HG03175 (cell line): ENCODE data around the gene TSC22D1.
"Not testable (repeated sequence)": the region's sequence is repeated elsewhere in the genome, so short reads cannot be mapped to it uniquely, and the experiment has no call there.

Experiments used
- ATAC-seq: cut with Tn5 transposase; IDR thresholded peaks from one replicate; pipeline ENCODE4 v1.9.1; 2021; ENCODE audit warnings: mild to moderate bottlenecking, moderate library complexity; ENCODE audit not compliant: unreplicated experiment

The TSC22D1 gene

GRCh38 chr13:44575741-44576350 is at the start of gene TSC22D1:
Gene TSC22D1 (minus strand): TSS chr13:44576330. CDS start chr13:44576074, 256 bp downstream.
- ATAC-seq, result no peak

- no peak for ATAC-seq
Measured at GRCh38 chr13:44622708-44623107, 46.6 kb upstream of the TSC22D1 start.

GRCh38 chr13:44622261-44622660 is 46.1 kb upstream of the TSC22D1 start:
- no peak for ATAC-seq

- no peak for ATAC-seq
Measured at GRCh38 chr13:44620057-44620456, 43.9 kb upstream of the TSC22D1 start.

DNA sequence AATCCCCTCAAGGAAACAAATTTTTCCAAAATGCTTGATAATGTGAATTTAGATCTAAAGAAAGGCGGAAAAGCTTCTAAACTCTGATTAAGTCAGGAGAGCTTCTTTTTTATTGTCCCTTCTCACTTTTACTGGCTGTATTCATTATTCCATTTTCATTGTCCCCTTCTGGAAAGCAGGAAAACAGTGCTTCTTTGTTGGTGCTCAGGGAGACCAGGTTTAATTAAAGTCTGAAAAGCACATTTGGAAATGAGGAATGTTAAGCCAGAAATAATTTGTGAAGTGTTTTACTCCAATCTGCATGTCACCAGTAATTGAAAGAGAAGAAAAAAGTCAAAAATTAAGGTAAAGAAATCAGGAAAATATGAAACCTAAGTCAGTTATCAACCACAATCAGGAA is 43.5 kb upstream of the TSC22D1 start:
- ATAC-seq, result no peak

DNA sequence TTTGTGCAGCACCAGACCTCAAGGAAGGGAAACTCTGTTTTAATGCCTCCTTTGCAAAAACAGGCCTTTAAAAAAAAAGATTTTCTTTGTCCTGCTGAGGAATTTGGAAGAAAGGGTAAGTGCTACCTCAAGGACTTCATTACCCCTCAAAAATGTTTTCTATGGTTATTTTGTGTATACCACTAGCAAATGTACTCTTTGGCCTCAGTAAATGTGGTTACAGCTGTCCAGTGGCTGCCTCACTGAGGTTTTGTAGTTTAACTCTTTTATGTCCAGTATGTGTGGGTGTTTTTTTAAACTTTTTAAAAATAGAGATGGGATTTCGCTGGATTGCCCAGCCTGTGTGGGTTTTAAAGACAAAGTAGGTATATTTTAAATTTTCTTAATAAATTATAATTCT is 42.2 kb upstream of the TSC22D1 start:
- ATAC-seq, result no peak

- ATAC-seq, result no peak
Measured at GRCh38 chr13:44617648-44618047, 41.5 kb upstream of the TSC22D1 start.

DNA sequence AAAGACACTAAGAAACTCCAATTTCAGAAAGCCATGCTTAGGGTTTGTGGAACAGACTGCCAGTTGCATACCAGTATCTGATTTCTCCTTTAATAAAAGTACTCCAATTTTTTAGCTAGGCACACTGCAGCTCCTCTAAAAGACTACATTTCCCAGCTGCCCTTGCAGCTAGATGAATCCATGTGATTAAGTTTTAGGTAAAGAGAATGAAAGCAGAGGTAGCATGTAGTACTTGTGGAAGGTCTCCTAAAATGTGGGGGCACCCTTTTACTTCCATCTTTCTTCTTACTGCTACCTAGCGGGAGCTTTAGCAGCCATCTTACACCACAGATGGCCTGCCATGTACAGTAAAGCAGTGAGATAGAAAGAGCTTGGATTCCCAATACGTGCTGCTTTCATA is 33.0 kb upstream of the TSC22D1 start:
- ATAC-seq, result no peak

GRCh38 chr13:44605721-44606120 is 29.6 kb upstream of the TSC22D1 start:
- no peak for ATAC-seq

DNA sequence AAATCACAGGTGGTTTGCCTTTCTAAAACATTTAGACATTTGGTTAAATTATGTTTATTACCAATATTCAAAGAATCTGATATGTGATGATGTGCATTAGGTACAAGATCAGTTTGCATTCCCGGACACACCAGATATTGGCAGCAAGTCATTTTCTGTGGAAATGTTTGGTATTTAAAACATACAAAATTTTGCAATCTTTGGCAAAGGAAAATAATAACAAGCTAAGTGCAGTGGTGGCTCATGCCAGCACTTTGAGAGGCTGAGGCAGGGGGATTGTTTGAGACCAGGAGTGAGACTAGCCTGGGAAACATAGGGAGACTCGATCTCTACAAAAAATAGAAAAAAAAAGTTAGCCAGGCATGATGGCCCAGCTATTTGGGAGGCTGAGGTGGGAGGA is 29.1 kb upstream of the TSC22D1 start:
- ATAC-seq, result no peak

DNA sequence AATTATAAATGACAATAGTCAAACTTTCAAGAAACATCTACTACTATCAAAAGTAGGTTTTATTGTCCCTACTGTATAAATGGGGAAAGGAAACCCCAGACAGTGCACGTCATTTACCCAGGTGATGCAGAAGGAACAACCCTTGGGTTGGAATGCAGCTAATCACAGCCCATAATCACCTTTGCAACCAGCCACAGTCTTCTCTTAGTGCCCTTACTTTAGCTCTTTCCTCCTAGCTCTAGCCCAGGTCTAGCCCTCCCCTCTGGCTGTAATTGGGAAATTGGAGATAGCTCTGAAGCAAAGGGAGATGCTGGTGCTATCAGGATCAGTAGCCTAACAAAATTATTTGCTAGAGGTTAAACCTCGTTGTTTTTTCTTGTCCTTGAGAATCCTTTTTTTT is 25.5 kb upstream of the TSC22D1 start:
- no peak for ATAC-seq

GRCh38 chr13:44593861-44594592 is 17.9 kb upstream of the TSC22D1 start:
- not testable (repeated sequence) for ATAC-seq

DNA sequence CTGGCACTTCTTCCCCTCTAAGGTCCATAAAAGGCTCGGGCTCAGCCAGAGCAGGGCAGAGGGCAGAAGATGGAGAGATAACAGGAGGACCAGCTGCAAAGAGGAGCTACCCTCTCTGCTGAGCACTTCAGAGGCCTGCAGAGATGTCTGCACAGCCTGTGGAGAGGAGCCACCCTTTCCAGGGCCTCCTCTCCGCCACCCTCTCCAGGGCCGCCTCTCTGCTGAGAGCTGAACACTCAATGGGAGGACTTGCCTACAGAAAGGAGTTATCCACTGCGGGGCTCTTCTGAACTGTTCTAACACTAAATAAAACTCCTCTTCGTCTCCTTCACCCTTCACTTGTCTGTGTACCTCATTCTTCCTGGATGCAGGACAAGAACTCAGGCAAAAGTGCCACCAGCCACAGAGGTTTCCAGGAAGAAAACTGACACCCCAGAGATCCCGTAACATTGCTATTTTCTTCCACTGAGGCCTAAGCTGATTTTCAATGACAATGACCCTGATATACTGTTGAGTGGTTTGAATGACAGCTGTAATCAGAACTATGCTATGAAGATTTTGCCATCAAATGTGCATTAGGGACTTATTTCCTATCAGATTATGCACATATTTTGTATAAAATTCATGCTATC is 16.2 kb upstream of the TSC22D1 start:
- ATAC-seq, result no peak

- ATAC-seq, result no peak
Measured at GRCh38 chr13:44591316-44591715, 15.2 kb upstream of the TSC22D1 start.

GRCh38 chr13:44583137-44583536 is 7.0 kb upstream of the TSC22D1 start:
- ATAC-seq, result no peak

- peak; percentile 26 for ATAC-seq
Measured at GRCh38 chr13:44578067-44578400, 1.9 kb upstream of the TSC22D1 start.

GRCh38 chr13:44577236-44578066 is 1.3 kb upstream of the TSC22D1 start:
- peak; percentile 66 for ATAC-seq

DNA sequence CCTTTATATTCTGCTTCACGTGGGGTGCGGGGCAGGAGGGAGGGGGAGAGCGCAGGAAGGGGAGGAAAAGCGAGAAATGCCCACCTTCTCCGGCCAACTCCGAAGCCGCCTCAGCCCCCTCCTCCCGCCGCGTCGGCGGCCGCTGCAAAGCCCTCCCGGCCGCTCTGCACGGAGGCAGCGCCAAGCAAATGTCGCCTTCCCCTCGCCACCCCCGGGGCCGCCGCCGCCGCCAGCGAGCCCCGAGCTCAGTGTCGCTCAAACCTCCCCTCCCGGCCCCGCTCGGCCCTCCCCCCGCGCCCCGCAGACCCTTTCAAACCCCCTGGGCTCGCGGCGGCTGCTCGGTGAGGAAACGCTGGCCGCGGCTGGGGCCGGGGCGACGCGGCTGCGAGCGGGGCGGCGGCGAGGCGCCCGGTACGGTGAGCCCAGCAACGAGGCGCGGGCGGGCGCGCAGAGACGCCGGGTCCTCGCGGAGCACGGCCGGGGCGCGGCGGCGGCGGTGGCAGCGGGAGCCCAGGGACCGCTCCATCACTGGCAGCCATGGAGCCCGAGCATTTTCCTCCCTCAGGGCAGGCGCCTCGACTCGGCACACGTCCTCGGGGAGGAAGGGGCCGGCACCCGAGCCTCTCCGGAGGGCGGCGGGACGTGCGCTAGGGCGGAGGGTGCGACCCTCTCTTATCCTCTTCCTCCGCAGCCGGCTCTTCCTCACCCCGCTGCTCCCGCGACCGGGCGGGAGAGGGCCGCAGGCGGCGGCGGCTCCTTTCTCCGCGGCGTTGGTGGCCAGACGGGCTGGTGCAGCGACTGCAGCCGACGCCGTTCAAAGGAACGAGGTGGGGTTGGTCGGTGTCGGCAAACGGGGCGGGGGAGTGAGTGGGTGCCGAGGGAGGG is 463 bp upstream of the TSC22D1 start:
- ATAC-seq, result peak; percentile 31

DNA sequence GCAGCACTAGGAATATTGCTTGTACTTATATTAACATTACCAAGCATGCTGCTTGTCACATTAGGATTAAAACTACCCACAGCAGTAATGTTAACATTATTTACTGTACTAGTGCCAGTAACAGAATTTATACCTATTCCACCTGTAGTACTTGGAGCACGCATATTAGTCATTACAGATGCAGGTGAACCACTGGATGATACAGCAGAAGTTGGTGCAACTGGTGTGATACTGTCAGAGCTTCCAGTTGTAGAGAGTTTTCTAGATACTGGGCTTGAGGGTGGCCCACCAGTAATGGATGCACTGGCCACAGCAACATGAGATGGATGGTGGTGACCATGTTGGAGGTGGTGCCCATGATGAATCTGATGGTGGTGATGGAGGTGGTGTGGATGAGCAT is 1.1 kb downstream of the TSC22D1 start:
- no peak for ATAC-seq

DNA sequence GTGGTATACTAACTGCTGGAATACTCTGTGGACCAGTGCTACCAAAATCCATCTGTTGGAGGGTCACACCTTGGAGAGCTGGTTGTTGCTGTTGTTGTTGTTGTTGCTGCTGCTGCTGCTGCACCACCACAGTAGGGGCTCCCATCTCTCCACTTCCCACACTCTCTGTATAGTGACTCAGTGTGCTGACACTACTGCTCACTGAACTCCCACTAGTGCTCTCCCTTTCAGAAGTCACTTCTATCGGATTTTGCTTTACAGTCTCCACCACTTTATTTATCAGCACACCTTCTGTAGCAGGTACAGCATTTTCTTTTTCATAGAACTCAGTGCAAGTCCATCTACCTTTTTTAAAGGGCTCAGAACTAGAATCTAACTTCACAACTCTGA is 1.7 kb downstream of the TSC22D1 start:
- ATAC-seq, result no peak
